ENCODE data around the gene PTPN7.

DNA sequence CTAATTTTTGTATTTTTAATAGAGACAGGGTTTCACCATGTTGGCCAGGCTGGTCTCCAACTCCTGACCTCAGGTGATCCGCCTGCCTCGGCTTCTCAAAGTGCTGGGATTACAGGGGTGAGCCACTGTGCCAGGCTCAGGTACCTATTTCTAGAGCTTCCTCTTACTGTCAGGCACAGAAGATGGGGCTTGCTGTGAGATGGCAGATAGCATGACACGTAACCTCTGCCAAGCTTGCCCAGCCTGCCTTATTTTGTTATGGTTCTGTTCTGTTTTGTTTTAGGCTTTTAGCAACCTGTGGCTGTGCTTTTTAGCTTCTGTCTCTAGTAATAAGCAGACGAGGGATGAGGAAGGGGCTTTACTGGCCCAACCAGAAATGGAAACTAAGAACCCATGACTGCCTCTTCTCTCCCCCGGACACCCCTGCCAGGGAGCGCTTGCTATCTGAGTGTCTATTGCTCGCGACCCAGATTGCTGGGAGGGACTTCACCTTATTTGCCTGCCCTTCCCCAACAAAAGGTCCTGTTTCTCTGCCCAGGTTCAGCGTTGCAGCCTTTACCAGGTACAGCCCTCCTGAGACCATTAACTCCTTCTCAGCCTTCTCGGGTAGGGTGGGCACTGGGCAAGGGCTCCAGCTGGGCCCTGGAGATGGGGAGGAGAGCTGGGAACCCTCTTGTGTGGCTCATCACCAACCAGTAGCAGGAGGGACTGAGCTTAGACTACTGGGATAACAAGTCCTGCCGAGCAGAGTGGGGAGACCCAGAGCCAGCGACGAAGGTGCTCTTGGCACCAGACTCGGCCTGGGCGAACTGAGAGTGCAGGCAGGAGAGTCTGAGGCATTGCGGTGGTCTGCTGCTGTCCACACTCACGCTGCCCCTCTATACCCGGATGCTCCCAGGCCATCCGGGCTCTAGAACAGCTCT lies 19.7 kb upstream of the PTPN7 start:
- TF ChIP-seq, protein P1, sequence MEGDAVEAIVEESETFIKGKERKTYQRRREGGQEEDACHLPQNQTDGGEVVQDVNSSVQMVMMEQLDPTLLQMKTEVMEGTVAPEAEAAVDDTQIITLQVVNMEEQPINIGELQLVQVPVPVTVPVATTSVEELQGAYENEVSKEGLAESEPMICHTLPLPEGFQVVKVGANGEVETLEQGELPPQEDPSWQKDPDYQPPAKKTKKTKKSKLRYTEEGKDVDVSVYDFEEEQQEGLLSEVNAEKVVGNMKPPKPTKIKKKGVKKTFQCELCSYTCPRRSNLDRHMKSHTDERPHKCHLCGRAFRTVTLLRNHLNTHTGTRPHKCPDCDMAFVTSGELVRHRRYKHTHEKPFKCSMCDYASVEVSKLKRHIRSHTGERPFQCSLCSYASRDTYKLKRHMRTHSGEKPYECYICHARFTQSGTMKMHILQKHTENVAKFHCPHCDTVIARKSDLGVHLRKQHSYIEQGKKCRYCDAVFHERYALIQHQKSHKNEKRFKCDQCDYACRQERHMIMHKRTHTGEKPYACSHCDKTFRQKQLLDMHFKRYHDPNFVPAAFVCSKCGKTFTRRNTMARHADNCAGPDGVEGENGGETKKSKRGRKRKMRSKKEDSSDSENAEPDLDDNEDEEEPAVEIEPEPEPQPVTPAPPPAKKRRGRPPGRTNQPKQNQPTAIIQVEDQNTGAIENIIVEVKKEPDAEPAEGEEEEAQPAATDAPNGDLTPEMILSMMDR (IDR thresholded peaks at IDR 0.05; ENCODE audit: extremely low read depth in 1 of 2, insufficient read depth in 1 of 2, low read depth in 1 of 2, low read length in 2 of 2), result no peak
- TF ChIP-seq POLR2AphosphoS5 (IDR thresholded peaks at IDR 0.05; ENCODE audit: insufficient read depth, low read depth, low read length) (no peak), POLR2A (IDR thresholded peaks at IDR 0.05; ENCODE audit: low read depth, low read length) (no peak), EZH2 (IDR thresholded peaks at IDR 0.05; ENCODE audit: borderline replicate concordance, low read depth, low read length, severe bottlenecking) (no peak), MYC (IDR thresholded peaks at IDR 0.05; ENCODE audit: low read depth, low read length) (no peak), JUN (IDR thresholded peaks at IDR 0.05; ENCODE audit: borderline replicate concordance, insufficient read depth, insufficient read length, low read depth) (no peak)
- TF ChIP-seq, protein P2, sequence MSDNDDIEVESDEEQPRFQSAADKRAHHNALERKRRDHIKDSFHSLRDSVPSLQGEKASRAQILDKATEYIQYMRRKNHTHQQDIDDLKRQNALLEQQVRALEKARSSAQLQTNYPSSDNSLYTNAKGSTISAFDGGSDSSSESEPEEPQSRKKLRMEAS (IDR thresholded peaks at IDR 0.05; ENCODE audit: insufficient read depth, insufficient read length), result no peak

Measured in endothelial cell of umbilical vein (primary cell).